ENCODE results near the gene VSTM2A. TPM values are rescaled to one million over a fixed set of nuclear protein-coding genes. Genes with fewer than 3 reads are reported as not detected.

Gene VSTM2A
- total and polyA plus RNA-seq, 2 of the 8 experiments (the other 6 are each of a cell fraction or from before 2014, with no cell fraction given): 0.58 to 1.4 TPM

- TF ChIP-seq YY1 (IDR thresholded peaks at IDR 0.05; ENCODE audit: low read depth, low read length) (no peak), RBBP5 (IDR thresholded peaks at IDR 0.05; ENCODE audit: borderline replicate concordance, low read depth, low read length) (no peak), RFX5 (IDR thresholded peaks at IDR 0.05; ENCODE audit: borderline replicate concordance, low read depth, low read length) (no peak), TCF12 (IDR thresholded peaks at IDR 0.05; ENCODE audit: low read depth, low read length) (no peak), CHD2 (IDR thresholded peaks at IDR 0.05; ENCODE audit: low read length) (no peak)
These were observed 12.6 kb upstream of the VSTM2A start (continued) for GRCh38 chr7:54529568-54529967.

Measured in H1 (cell line).